K562 (cell line): ENCODE results near the gene THSD8. TPM values are rescaled to one million over a fixed set of nuclear protein-coding genes. Genes with fewer than 3 reads are reported as not detected.
A peak's percentile ranks its signal among the peaks of the same experiment; 100 is the strongest.

Experiments
- CTBP1 ChIP-seq: fragments of 450-650 bp; IDR thresholded peaks from 2 replicates; pipeline ENCODE4 v1.6.1; 2016; ENCODE audit warnings: borderline replicate concordance
- DACH1 ChIP-seq: fragments of 450-650 bp; IDR thresholded peaks from 2 replicates; pipeline ENCODE4 v1.6.1; 2018; ENCODE audit not compliant: partially characterized antibody
- EGR1 ChIP-seq: fragments of 450-650 bp; conservative IDR thresholded peaks from 2 replicates; pipeline ENCODE4 v1.6.1; 2017; ENCODE audit warnings: mild to moderate bottlenecking
- FOXK1 ChIP-seq: sonication (generic); formaldehyde crosslinking; IDR thresholded peaks from 2 replicates; pipeline ENCODE4 v1.8.0; 2022; ENCODE audit warnings: missing genetic modification reagents, mild to moderate bottlenecking, borderline replicate concordance
- GTF2B ChIP-seq: IDR thresholded peaks from 2 replicates; pipeline ENCODE4 v1.6.1; 2011; ENCODE audit not compliant: insufficient read length; ENCODE audit errors: extremely low read depth
- KLF13 ChIP-seq: fragments of 450-650 bp; IDR thresholded peaks from 2 replicates; pipeline ENCODE4 v1.6.1; 2016; ENCODE audit warnings: missing genetic modification characterization, low read depth, mild to moderate bottlenecking, missing compliant biosample characterization, moderate library complexity, borderline replicate concordance
- MECOM ChIP-seq: fragments of 250-450 bp; sonication (Bioruptor Pico); IDR thresholded peaks from 2 replicates; pipeline ENCODE4 v1.8.0; 2022; ENCODE audit warnings: inconsistent platforms
- MLX ChIP-seq, 2 experiments: fragments of 450-650 bp in 1 of 2; sonication (generic) in 1 of 2; formaldehyde crosslinking; conservative IDR thresholded peaks; 2 replicates each; pipeline versions ENCODE4 v1.4.0 to v1.8.1; 2020 to 2022; ENCODE audit warnings: mild to moderate bottlenecking in 1 of 2, missing genetic modification reagents in 1 of 2
- NFE2L1 ChIP-seq: fragments of 450-650 bp; IDR thresholded peaks from 2 replicates; pipeline ENCODE4 v1.6.1; 2016; ENCODE audit warnings: missing genetic modification characterization, low read depth, mild to moderate bottlenecking, missing compliant biosample characterization, moderate library complexity, borderline replicate concordance
- NFIX ChIP-seq: fragments of 250-450 bp; sonication (Bioruptor Pico); IDR thresholded peaks from 2 replicates; pipeline ENCODE4 v1.4.0; 2020; ENCODE audit warnings: low read depth, mild to moderate bottlenecking, moderate library complexity
- OTX1 ChIP-seq: fragments of 450-650 bp; formaldehyde crosslinking; IDR thresholded peaks from 2 replicates; pipeline ENCODE4 v1.4.0; 2022; ENCODE audit warnings: mild to moderate bottlenecking
- PCBP2 ChIP-seq: fragments of 200-400 bp; formaldehyde crosslinking; IDR thresholded peaks from 2 replicates; pipeline ENCODE4 v1.6.1; 2018; ENCODE audit warnings: low read length, low read depth, mild to moderate bottlenecking, moderate library complexity; ENCODE audit not compliant: poor library complexity, severe bottlenecking
- POLR2G ChIP-seq: fragments of 200-400 bp; formaldehyde crosslinking; IDR thresholded peaks from 2 replicates; pipeline ENCODE4 v1.6.1; 2017; ENCODE audit warnings: low read depth, mild to moderate bottlenecking, antibody characterized with exemption, low read length, moderate library complexity
- POLR3A ChIP-seq: IDR thresholded peaks from 2 replicates; pipeline ENCODE4 v1.6.1; 2011; ENCODE audit warnings: borderline replicate concordance, mild to moderate bottlenecking, moderate library complexity; ENCODE audit not compliant: insufficient read length, insufficient read depth; ENCODE audit errors: extremely low read depth
- RAD21 ChIP-seq, 2 experiments: fragments of 250-450 bp in 1 of 2; fragments of 450-650 bp in 1 of 2; sonication (Bioruptor Pico) in 1 of 2; formaldehyde crosslinking in 1 of 2; IDR thresholded peaks in 1 of 2; conservative IDR thresholded peaks in 1 of 2; 2 replicates each; pipeline versions ENCODE4 v1.4.0 to v1.8.0; 2020 to 2022; ENCODE audit warnings: mild to moderate bottlenecking in 2 of 2, moderate library complexity in 1 of 2
- SPI1 ChIP-seq: IDR thresholded peaks from 2 replicates; pipeline ENCODE4 v1.6.1; 2011; ENCODE audit warnings: low read depth, low read length, control low read depth, borderline replicate concordance
- SRSF9 ChIP-seq: fragments of 200-400 bp; formaldehyde crosslinking; IDR thresholded peaks from 2 replicates; pipeline ENCODE4 v1.6.1; 2017; ENCODE audit warnings: low read depth, low read length, borderline replicate concordance
- TAF9B ChIP-seq: fragments of 450-650 bp; IDR thresholded peaks from 2 replicates; pipeline ENCODE4 v1.6.1; 2018; ENCODE audit warnings: mild to moderate bottlenecking; ENCODE audit not compliant: partially characterized antibody
- TCF15 ChIP-seq: fragments of 250-450 bp; sonication (Bioruptor Pico); IDR thresholded peaks from 2 replicates; pipeline ENCODE4 v1.8.0; 2022; ENCODE audit warnings: moderate library complexity, mild to moderate bottlenecking, inconsistent platforms
- U2AF1 ChIP-seq: fragments of 200-400 bp; formaldehyde crosslinking; optimal IDR thresholded peaks from 2 replicates; pipeline ENCODE3; 2017; ENCODE audit warnings: mild to moderate bottlenecking, low read depth, low read length, moderate library complexity
- YY1 ChIP-seq, 3 experiments: IDR thresholded peaks; 2 replicates each; pipeline ENCODE4 v1.6.1; 2011; ENCODE audit warnings: low read length in 2 of 3, mild to moderate bottlenecking in 2 of 3, moderate library complexity in 2 of 3, borderline replicate concordance in 1 of 3, control low read depth in 1 of 3, low read depth in 1 of 3; ENCODE audit not compliant: insufficient read depth in 3 of 3, insufficient replicate concordance in 2 of 3, control insufficient read depth in 1 of 3, insufficient read length in 1 of 3; ENCODE audit errors: extremely low read depth in 1 of 3
- ZNF384 ChIP-seq: IDR thresholded peaks from 2 replicates; pipeline ENCODE4 v1.6.1; 2012; ENCODE audit warnings: low read depth, low read length, improper control_type of control experiment
- polyA plus RNA-seq, 8 experiments: library from polyadenylated mRNA; depleted of rRNA in 4 of 8; stranded (reverse) in 5 of 8; unstranded in 3 of 8; fragments of >200 nt; fragmentation: Nextera tagmentation in 2 of 8; fragmentation: Illumina TruSeq in 1 of 8; extraction: Ambion mirVana in 2 of 8; extraction: Trizol in 1 of 8; gene quantifications; 2 replicates each; pipeline versions ENCODE4 v1.2.1 to v1.2.3, GENCODE V29; 2011 to 2014; ENCODE audit warnings: inconsistent platforms in 1 of 8, missing spikeins in 1 of 8
- total RNA-seq, 7 experiments: library from RNA; depleted of rRNA in 6 of 7; stranded (reverse); fragments of >200 nt in 6 of 7; fragmentation: Illumina TruSeq in 2 of 7; extraction: Trizol in 2 of 7; gene quantifications; 2 replicates each; pipeline versions ENCODE4 v1.2.1 to v1.2.3, GENCODE V29; 2011 to 2021; ENCODE audit warnings: low replicate concordance in 1 of 7
- TF ChIP-seq, protein P1 (sequence below): conservative IDR thresholded peaks from 2 replicates; pipeline ENCODE4 v1.6.1; 2011; ENCODE audit warnings: low read depth, mild to moderate bottlenecking, low read length; ENCODE audit not compliant: control insufficient read depth

The THSD8 gene
- total and polyA plus RNA-seq, 9 of the 15 experiments (the other 6 are each of a cell fraction or from before 2014, with no cell fraction given), result 8.4 to 42.4 (median 19.9) TPM; not detected in 2

DNA sequence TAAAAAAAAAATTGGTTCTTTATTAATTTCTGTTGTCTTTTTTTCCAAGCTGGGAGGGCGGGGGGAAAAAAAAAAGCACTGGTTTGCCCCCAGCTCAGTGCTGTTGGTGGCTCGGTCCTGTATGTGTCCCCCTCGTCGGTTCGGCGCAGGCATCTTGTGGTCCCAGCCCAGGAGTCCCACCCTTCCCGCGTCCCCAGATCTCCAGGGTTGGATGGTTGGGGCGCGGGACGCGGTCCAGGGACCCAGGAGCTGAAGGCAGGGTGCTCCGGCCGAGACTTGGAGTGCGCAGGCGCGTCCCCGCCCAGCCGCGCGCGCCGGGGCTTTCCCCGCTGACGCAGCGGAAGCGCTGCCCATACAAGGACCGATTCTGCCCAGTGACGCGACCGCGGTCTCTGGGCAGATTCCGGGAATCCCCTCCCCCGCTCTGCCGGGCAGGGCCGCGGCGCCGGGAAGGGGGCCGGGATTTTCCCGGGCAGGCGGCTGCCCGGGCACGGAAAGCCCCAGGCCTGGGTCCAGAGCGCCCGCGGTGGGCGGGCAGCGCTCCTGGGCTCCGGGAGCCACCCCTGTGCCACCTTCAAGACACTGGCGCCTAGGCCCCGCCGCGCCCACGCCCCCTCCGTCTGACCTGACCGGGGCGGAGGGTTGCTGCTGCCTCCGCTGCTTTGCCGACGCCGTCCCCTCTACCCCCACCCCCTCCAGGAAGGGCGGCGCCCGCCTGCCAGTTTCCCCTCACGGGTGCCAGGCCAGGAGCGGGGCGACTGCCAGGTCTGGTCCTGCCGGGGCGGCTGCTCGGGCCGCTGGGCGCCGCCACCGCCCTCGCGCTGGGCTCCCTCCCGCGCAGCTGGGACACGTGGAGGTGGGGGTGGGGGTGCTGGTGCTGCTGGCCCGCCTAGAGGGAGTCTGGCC, 8.3 kb upstream of the THSD8 start (continued):
- no peak for TF ChIP-seq OTX1 (CRISPR knock-in tag)
- TF ChIP-seq EGR1, result peak; percentile 75
- TF ChIP-seq NFE2L1 (tag), result no peak
- TF ChIP-seq MLX (CRISPR knock-in tag; conservative IDR thresholded peaks at IDR 0.05), result no peak
- peak; percentile 78 for TF ChIP-seq U2AF1
- TF ChIP-seq TCF15 (CRISPR knock-in tag), result no peak
- TF ChIP-seq, protein P1, sequence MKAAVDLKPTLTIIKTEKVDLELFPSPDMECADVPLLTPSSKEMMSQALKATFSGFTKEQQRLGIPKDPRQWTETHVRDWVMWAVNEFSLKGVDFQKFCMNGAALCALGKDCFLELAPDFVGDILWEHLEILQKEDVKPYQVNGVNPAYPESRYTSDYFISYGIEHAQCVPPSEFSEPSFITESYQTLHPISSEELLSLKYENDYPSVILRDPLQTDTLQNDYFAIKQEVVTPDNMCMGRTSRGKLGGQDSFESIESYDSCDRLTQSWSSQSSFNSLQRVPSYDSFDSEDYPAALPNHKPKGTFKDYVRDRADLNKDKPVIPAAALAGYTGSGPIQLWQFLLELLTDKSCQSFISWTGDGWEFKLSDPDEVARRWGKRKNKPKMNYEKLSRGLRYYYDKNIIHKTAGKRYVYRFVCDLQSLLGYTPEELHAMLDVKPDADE, result peak; percentile 61; the same call in 1 of the 2 replicates
- TF ChIP-seq CTBP1, result peak; percentile 56; the same call in 1 of the 2 replicates
- no peak for TF ChIP-seq TAF9B
- TF ChIP-seq NFIX (CRISPR knock-in tag), result no peak
- no peak for TF ChIP-seq FOXK1 (CRISPR knock-in tag)
- TF ChIP-seq SRSF9, result no peak
- no peak for TF ChIP-seq POLR3A
- no peak for TF ChIP-seq YY1 (IDR thresholded peaks at IDR 0.05; ENCODE audit: borderline replicate concordance in 1 of 3, control insufficient read depth in 1 of 3, extremely low read depth in 1 of 3, insufficient read depth in 3 of 3, insufficient read length in 1 of 3, insufficient replicate concordance in 2 of 3, low read depth in 1 of 3, low read length in 2 of 3)
- no peak for TF ChIP-seq MECOM (CRISPR knock-in tag)
- peak; percentile 92 for TF ChIP-seq POLR2G
- TF ChIP-seq KLF13 (tag), result no peak
- TF ChIP-seq ZNF384, result peak; percentile 94
- TF ChIP-seq DACH1, result no peak
- TF ChIP-seq GTF2B, result no peak
- TF ChIP-seq RAD21 (CRISPR knock-in tag; conservative IDR thresholded peaks at IDR 0.05 in 1 of 2, IDR thresholded peaks at IDR 0.05 in 1 of 2), result no peak
- TF ChIP-seq SPI1, result no peak
- peak; percentile 79 for TF ChIP-seq PCBP2
